ENCODE measurements around the gene CADPS2.

CADPS2 gene

GRCh38 chr7:122305475-122306319 is 580.6 kb downstream of the CADPS2 start:
- DNase-seq: peak; percentile 70 to 75

GRCh38 chr7:122304996-122305421 is 581.3 kb downstream of the CADPS2 start:
- DNase-seq: no peak

- peak in 1 of 2 experiments; percentile 38 for DNase-seq
Measured at GRCh38 chr7:122304319-122304975, 581.8 kb downstream of the CADPS2 start, which contains the start of gene FEZF1. Gene FEZF1 (minus strand): TSS chr7:122304750. CDS start chr7:122304437, 313 bp downstream.

GRCh38 chr7:122303531-122304318 is 582.5 kb downstream of the CADPS2 start:
- no peak for DNase-seq

GRCh38 chr7:122302761-122303530 is 583.3 kb downstream of the CADPS2 start:
- no peak for DNase-seq

GRCh38 chr7:122301858-122302760 is 584.2 kb downstream of the CADPS2 start:
- DNase-seq: no peak

GRCh38 chr7:122300956-122301833 is 585.1 kb downstream of the CADPS2 start:
- DNase-seq: no peak

- no peak for DNase-seq
Measured at GRCh38 chr7:122300211-122300932, 585.9 kb downstream of the CADPS2 start.

GRCh38 chr7:122299624-122300210 is 586.5 kb downstream of the CADPS2 start:
- no peak for DNase-seq

- no peak for DNase-seq
Measured at GRCh38 chr7:122298618-122299017, 587.6 kb downstream of the CADPS2 start.

- DNase-seq: no peak
Measured at GRCh38 chr7:122298131-122298530, 588.1 kb downstream of the CADPS2 start.

- DNase-seq: no peak
Measured at GRCh38 chr7:122291189-122291588, 595.1 kb downstream of the CADPS2 start.

- DNase-seq: no peak
Measured at GRCh38 chr7:122290476-122290875, 595.8 kb downstream of the CADPS2 start.

GRCh38 chr7:122289426-122289825 is 596.8 kb downstream of the CADPS2 start:
- no peak for DNase-seq

- DNase-seq: peak in 1 of 2 experiments; percentile 23
Measured at GRCh38 chr7:122284608-122285007, 601.7 kb downstream of the CADPS2 start.

- no peak for DNase-seq
Measured at GRCh38 chr7:122273117-122273516, 613.1 kb downstream of the CADPS2 start.

GRCh38 chr7:122269241-122269640 is 617.0 kb downstream of the CADPS2 start:
- no peak for DNase-seq
